HEK293 (cell line): ENCODE results near the gene PP2D1.

Experiments
- CTCF ChIA-PET: fragments of 350-600 bp; formaldehyde crosslinking; extraction: SDS; loops from one replicate; lab custom pipeline; 2021; ENCODE audit warnings: antibody characterized with exemption; lab: Yijun Ruan, JAX
- POLR2A ChIA-PET: fragments of 300-600 bp; formaldehyde crosslinking; extraction: SDS; loops from one replicate; lab custom pipeline; 2020; ENCODE audit warnings: antibody characterized with exemption, inconsistent platforms; lab: Yijun Ruan, JAX
- H3K27ac ChIP-seq: fragments of 200-500 bp; sonication (Bioruptor generic); 2 replicates; pipeline ENCODE4 v1.5.1; 2014; ENCODE audit warnings: low read depth, low read length, control low read depth, inconsistent platforms; ENCODE audit errors: extremely low read depth
- H3K36me3 ChIP-seq, 2 experiments: fragments of 200-500 bp in 1 of 2; sonication (Bioruptor generic) in 1 of 2; 1 replicate in 1 of 2; 2 replicates in 1 of 2; pipeline ENCODE4 v1.5.1; 2014 to 2017; ENCODE audit warnings: inconsistent platforms in 2 of 2, low read length in 2 of 2; ENCODE audit not compliant: control insufficient read depth in 2 of 2, insufficient read depth in 1 of 2
- H3K4me1 ChIP-seq: fragments of 200-500 bp; sonication (Bioruptor generic); 2 replicates; pipeline ENCODE4 v1.5.1; 2014; ENCODE audit warnings: mild to moderate bottlenecking, low read length, inconsistent platforms; ENCODE audit not compliant: control insufficient read depth, insufficient read depth
- H3K4me3 ChIP-seq: 2 replicates; pipeline ENCODE4 v1.5.1; 2011; ENCODE audit warnings: low read depth, mild to moderate bottlenecking, control low read depth, low read length, moderate library complexity
- H3K9me3 ChIP-seq: fragments of 200-500 bp; sonication (Bioruptor generic); 2 replicates; pipeline ENCODE4 v1.5.1; 2014; ENCODE audit warnings: low read depth, low read length, inconsistent platforms; ENCODE audit not compliant: control insufficient read depth, insufficient read depth
- ATF2 ChIP-seq: fragments of 450-650 bp; formaldehyde crosslinking; IDR thresholded peaks from 2 replicates; pipeline ENCODE4 v1.5.1; 2016; ENCODE audit warnings: missing biosample characterization, missing genetic modification characterization, low read depth
- BCL11B ChIP-seq: fragments of 450-650 bp; formaldehyde crosslinking; IDR thresholded peaks from 2 replicates; pipeline ENCODE4 v1.5.1; 2016; ENCODE audit warnings: low read depth, missing biosample characterization, missing genetic modification characterization
- EGR2 ChIP-seq: fragments of 450-650 bp; formaldehyde crosslinking; IDR thresholded peaks from 2 replicates; pipeline ENCODE4 v1.5.1; 2016; ENCODE audit warnings: low read depth, missing biosample characterization, missing genetic modification characterization
- GFI1B ChIP-seq: fragments of 450-650 bp; formaldehyde crosslinking; IDR thresholded peaks from 2 replicates; pipeline ENCODE4 v1.5.1; 2016; ENCODE audit warnings: missing biosample characterization, missing genetic modification characterization
- GLI2 ChIP-seq: fragments of 450-650 bp; formaldehyde crosslinking; IDR thresholded peaks from 2 replicates; pipeline ENCODE4; 2017; ENCODE audit warnings: missing biosample characterization, missing genetic modification characterization, low read depth, borderline replicate concordance
- IKZF3 ChIP-seq: fragments of 450-650 bp; IDR thresholded peaks from 2 replicates; pipeline ENCODE4 v1.5.0; 2018; ENCODE audit warnings: missing biosample characterization, mild to moderate bottlenecking, missing genetic modification characterization, moderate library complexity
- KLF16 ChIP-seq: fragments of 450-650 bp; formaldehyde crosslinking; IDR thresholded peaks from 2 replicates; pipeline ENCODE4 v1.5.1; 2017; ENCODE audit warnings: missing biosample characterization, missing genetic modification characterization
- PRDM10 ChIP-seq: fragments of 450-650 bp; formaldehyde crosslinking; IDR thresholded peaks from 2 replicates; pipeline ENCODE4 v1.5.1; 2016; ENCODE audit warnings: missing biosample characterization, missing genetic modification characterization
- SP3 ChIP-seq: fragments of 450-650 bp; formaldehyde crosslinking; IDR thresholded peaks from 2 replicates; pipeline ENCODE4 v1.5.1; 2016; ENCODE audit warnings: missing biosample characterization, missing genetic modification characterization
- ZBTB8A ChIP-seq: fragments of 450-650 bp; formaldehyde crosslinking; IDR thresholded peaks from 2 replicates; pipeline ENCODE4 v1.5.1; 2016; ENCODE audit warnings: missing biosample characterization, missing genetic modification characterization
- ZFHX2 ChIP-seq: fragments of 450-650 bp; formaldehyde crosslinking; conservative IDR thresholded peaks from 2 replicates; pipeline ENCODE4 v1.5.1; 2016; ENCODE audit warnings: missing biosample characterization, missing genetic modification characterization
- ZNF132 ChIP-seq: fragments of 450-650 bp; formaldehyde crosslinking; IDR thresholded peaks from 2 replicates; pipeline ENCODE4 v1.5.1; 2017; ENCODE audit warnings: missing biosample characterization, missing genetic modification characterization, borderline replicate concordance
- ZNF138 ChIP-seq: fragments of 450-650 bp; formaldehyde crosslinking; IDR thresholded peaks from 2 replicates; pipeline ENCODE4 v1.5.1; 2016; ENCODE audit warnings: missing biosample characterization, missing genetic modification characterization, borderline replicate concordance
- ZNF302 ChIP-seq: fragments of 450-650 bp; formaldehyde crosslinking; IDR thresholded peaks from 2 replicates; pipeline ENCODE4 v1.5.1; 2016; ENCODE audit warnings: missing biosample characterization, missing genetic modification characterization, low read depth
- ZNF600 ChIP-seq: fragments of 450-650 bp; formaldehyde crosslinking; IDR thresholded peaks from 2 replicates; pipeline ENCODE4 v1.5.1; 2016; ENCODE audit warnings: missing biosample characterization, missing genetic modification characterization
- ZNF621 ChIP-seq: fragments of 450-650 bp; formaldehyde crosslinking; IDR thresholded peaks from 2 replicates; pipeline ENCODE4 v1.5.1; 2017; ENCODE audit warnings: missing biosample characterization, missing genetic modification characterization
- ZNF623 ChIP-seq: fragments of 450-650 bp; formaldehyde crosslinking; IDR thresholded peaks from 2 replicates; pipeline ENCODE4 v1.5.1; 2016; ENCODE audit warnings: missing biosample characterization, missing genetic modification characterization
- ZNF629 ChIP-seq: fragments of 450-650 bp; formaldehyde crosslinking; IDR thresholded peaks from 2 replicates; pipeline ENCODE4 v1.5.1; 2017; ENCODE audit warnings: missing biosample characterization, missing genetic modification characterization
- ZNF701 ChIP-seq: fragments of 450-650 bp; formaldehyde crosslinking; IDR thresholded peaks from 2 replicates; pipeline ENCODE4 v1.5.1; 2016; ENCODE audit warnings: missing biosample characterization, missing genetic modification characterization
- ZSCAN23 ChIP-seq: fragments of 450-650 bp; formaldehyde crosslinking; IDR thresholded peaks from 2 replicates; pipeline ENCODE4 v1.5.1; 2016; ENCODE audit warnings: missing biosample characterization, missing genetic modification characterization
- ZSCAN5A ChIP-seq: fragments of 450-650 bp; formaldehyde crosslinking; IDR thresholded peaks from 2 replicates; pipeline ENCODE4 v1.5.1; 2016; ENCODE audit warnings: missing biosample characterization, missing genetic modification characterization
- TF ChIP-seq, protein P1 (sequence below): fragments of 450-650 bp; formaldehyde crosslinking; IDR thresholded peaks from 2 replicates; pipeline ENCODE4 v1.5.1; 2017; ENCODE audit warnings: missing biosample characterization, missing genetic modification characterization
- TF ChIP-seq, protein P2 (sequence below): fragments of 450-650 bp; formaldehyde crosslinking; IDR thresholded peaks from 2 replicates; pipeline ENCODE4 v1.5.1; 2016; ENCODE audit warnings: missing biosample characterization, missing genetic modification characterization

The PP2D1 gene

DNA sequence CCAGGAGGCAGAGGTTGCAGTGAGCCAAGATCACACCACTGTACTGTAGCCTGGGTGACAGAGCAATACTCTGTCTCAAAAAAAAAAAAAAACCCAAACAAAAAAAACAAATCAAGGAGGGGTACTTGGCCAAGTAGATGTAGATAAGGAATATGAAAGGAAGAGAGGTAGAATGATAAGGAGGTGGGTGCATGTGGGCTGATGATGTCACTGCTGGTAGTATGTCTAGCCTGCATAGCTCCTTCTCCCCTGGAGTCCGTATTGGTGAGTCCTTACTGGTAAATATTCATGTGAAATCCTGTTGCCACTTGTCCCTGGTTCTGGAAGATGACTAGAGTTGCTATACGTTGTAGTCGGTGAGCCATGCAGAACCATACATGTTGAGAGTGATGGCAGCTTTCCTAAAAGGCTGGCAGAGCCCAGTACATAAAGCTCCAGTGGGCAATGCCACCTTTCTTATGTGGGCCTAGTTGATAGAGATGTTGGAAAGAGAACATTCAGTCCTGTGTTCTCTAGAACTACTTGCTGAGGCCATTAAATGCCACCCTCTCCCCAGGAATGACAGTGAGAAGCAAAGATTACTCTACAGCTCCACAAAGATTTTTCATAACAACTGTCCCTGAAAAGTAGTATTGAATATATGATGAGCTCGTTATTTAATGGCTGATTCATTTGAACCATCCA is 39.2 kb upstream of the PP2D1 start:
- no peak overlapping the region for H3K4me3 ChIP-seq
- no peaks in the 10 kb centered on the region for H3K9me3 ChIP-seq
- no peaks in the 10 kb centered on the region for H3K36me3 ChIP-seq
- ChIA-PET CTCF (no interaction called here), POLR2A (interaction anchor here (0.7 to 1.0 kb wide), 3 partner anchors 9 to 118 kb away, joined by 3 to 8 read pairs (median 4); no protein-coding TSS in a partner anchor)
- H3K4me1 ChIP-seq, result peaks cover 20% of the 10 kb centered on the region
- H3K27ac ChIP-seq, result no peak overlapping the region
- TF ChIP-seq ZNF623 (tag by site-specific recombination) (no peak), ZNF701 (tag by site-specific recombination) (no peak), ZFHX2 (tag by site-specific recombination) (0 out of 2 replicates have a peak, but pooled peaks have one; percentile 16), GFI1B (tag by site-specific recombination) (no peak), SP3 (tag by site-specific recombination) (no peak), IKZF3 (no peak), ZNF629 (peak; percentile 31; the same call in 1 of the 2 replicates), BCL11B (tag by site-specific recombination) (no peak), ATF2 (no peak), ZNF621 (no peak), GLI2 (tag by site-specific recombination) (no peak), ZNF600 (peak; percentile 87), ZBTB8A (tag by site-specific recombination) (no peak), ZNF302 (no peak), ZNF132 (tag by site-specific recombination) (no peak), ZSCAN23 (no peak), KLF16 (no peak), PRDM10 (tag by site-specific recombination) (peak; percentile 75), ZNF138 (no peak), EGR2 (peak; percentile 31; the same call in 1 of the 2 replicates), ZSCAN5A (no peak)
- TF ChIP-seq, protein P1, sequence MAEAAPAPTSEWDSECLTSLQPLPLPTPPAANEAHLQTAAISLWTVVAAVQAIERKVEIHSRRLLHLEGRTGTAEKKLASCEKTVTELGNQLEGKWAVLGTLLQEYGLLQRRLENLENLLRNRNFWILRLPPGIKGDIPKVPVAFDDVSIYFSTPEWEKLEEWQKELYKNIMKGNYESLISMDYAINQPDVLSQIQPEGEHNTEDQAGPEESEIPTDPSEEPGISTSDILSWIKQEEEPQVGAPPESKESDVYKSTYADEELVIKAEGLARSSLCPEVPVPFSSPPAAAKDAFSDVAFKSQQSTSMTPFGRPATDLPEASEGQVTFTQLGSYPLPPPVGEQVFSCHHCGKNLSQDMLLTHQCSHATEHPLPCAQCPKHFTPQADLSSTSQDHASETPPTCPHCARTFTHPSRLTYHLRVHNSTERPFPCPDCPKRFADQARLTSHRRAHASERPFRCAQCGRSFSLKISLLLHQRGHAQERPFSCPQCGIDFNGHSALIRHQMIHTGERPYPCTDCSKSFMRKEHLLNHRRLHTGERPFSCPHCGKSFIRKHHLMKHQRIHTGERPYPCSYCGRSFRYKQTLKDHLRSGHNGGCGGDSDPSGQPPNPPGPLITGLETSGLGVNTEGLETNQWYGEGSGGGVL, result no peak
- TF ChIP-seq, protein P2, sequence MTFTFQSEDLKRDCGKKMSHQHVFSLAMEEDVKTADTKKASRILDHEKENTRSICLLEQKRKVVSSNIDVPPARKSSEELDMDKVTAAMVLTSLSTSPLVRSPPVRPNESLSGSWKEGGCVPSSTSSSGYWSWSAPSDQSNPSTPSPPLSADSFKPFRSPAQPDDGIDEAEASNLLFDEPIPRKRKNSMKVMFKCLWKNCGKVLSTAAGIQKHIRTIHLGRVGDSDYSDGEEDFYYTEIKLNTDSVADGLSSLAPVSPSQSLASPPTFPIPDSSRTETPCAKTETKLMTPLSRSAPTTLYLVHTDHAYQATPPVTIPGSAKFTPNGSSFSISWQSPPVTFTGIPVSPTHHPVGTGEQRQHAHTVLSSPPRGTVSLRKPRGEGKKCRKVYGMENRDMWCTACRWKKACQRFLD (tag by site-specific recombination), result no peak
